Skeletal muscle tissue (tissue), 4 donors: ENCODE measurements around the gene TIGD6. TPM values are rescaled to one million over a fixed set of nuclear protein-coding genes. Genes with fewer than 3 reads are reported as not detected.

Source experiments
- H3K27ac ChIP-seq: one replicate; pipeline ENCODE4 v1.7.0; 2013; ENCODE audit warnings: mild to moderate bottlenecking, low read depth, low read length, inconsistent platforms
- H3K27me3 ChIP-seq, 3 donors: one replicate each; pipeline ENCODE4 v1.7.0; 2013; ENCODE audit warnings: low read length in 3 of 3; ENCODE audit not compliant: control insufficient read depth in 3 of 3, insufficient read depth in 3 of 3
- H3K36me3 ChIP-seq, 3 donors: one replicate each; pipeline ENCODE4 v1.7.0; 2013; ENCODE audit warnings: low read length in 3 of 3; ENCODE audit not compliant: control insufficient read depth in 3 of 3, insufficient read depth in 3 of 3
- H3K4me1 ChIP-seq, 3 donors: one replicate each; pipeline ENCODE4 v1.7.0; 2013; ENCODE audit warnings: low read length in 3 of 3, mild to moderate bottlenecking in 3 of 3; ENCODE audit not compliant: control insufficient read depth in 3 of 3, insufficient read depth in 3 of 3
- H3K4me3 ChIP-seq, 3 donors: one replicate each; pipeline ENCODE4 v1.7.0; 2013; ENCODE audit warnings: low read length in 3 of 3
- H3K9ac ChIP-seq, 3 donors: one replicate each; pipeline ENCODE4 v1.7.0; 2013; ENCODE audit warnings: low read length in 3 of 3, mild to moderate bottlenecking in 3 of 3, moderate library complexity in 2 of 3, low read depth in 1 of 3
- H3K9me3 ChIP-seq, 3 donors: one replicate each; pipeline ENCODE4 v1.7.0; 2013; ENCODE audit warnings: low read length in 3 of 3; ENCODE audit not compliant: control insufficient read depth in 3 of 3
- total RNA-seq: library from RNA; depleted of rRNA; stranded (reverse); fragments of >200 nt; gene quantifications from one replicate; pipeline ENCODE4 v1.2.3, GENCODE V29; 2014
- donor health status: Osteomylitis.

TIGD6 gene
- total RNA-seq = 6.3 TPM

DNA sequence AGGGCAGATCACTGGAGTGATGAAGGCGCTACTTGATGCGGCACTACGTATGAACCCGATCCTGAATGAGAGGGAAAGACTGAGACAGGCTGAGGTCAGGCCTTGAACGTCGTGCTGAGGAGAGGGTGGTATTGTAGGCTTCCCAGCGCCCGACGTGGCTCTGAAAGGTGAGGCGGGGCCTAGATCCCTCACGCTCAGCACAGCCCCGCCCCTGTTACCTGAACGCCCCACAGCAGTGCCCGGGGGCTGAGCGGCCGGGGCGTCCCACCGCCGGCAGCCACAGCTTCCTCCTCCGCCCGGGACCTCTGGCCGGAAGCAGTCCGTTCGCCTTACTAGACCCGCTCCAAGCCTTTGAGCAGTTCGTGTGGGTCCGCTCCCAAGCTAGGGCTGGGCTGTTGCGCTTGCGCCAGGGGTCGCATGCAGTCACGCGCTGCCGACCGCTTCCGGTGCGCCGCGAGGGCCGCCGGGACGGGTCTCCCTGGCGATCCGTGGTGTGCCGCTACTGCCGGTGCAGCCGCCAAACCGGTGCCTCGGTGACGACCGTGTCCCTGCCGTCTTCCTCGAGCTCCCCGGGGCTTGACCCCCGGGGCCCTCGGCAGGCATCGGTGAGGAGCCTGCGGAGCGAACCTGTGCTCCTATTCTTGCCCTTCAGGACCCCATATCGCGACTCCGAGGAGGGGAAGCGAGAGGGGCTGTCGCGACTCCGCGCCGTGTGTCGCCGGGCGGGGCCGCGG, at the start of gene TIGD6, which contains the start of gene HMGXB3:
TSS of gene TIGD6 (minus strand) at position 399 of the 734 bp plus-strand sequence. CDS start 4,306 bp downstream, outside the sequence.
TSS of gene HMGXB3 (plus strand) at position 484 of the 734 bp plus-strand sequence. CDS start 4,114 bp downstream, outside the sequence.
- H3K9ac ChIP-seq = peak within 1 kb of the TSS; percentile 78 to 99 (median 97)
- H3K27ac ChIP-seq = peak within 1 kb of the TSS; percentile 92
- peak within 1 kb of the TSS; percentile 83 to 100 (median 95) for H3K4me3 ChIP-seq
- H3K36me3 ChIP-seq = peaks cover 6 to 19% (median 6%) of the 10 kb centered on the region in 3 donors
- H3K9me3 ChIP-seq = no peaks in the 10 kb centered on the region
- peaks cover 28 to 36% (median 34%) of the 10 kb centered on the region in 3 donors for H3K4me1 ChIP-seq
- H3K27me3 ChIP-seq = no peaks in the 10 kb centered on the region

DNA sequence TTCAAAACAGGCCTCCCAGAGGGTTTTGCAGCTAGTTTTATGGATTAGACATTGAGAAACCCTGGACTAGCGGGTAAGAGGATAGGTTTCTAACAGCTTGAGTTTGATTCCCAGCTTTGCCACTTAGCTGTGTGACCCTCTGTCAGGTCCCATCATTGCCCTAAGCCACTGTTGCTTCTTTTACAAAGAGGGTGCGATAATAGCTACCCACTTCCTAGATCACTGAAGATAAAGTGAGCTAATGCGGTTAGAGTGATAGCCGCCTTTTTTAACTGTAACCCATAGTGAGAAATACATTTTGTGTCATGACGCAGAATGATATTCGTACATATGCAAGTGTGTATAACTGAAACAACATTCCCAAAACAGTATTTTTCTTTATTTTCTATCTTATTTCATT, 45.6 kb upstream of the TIGD6 start:
- Histone ChIP-seq H3K27me3 (no peaks in the 10 kb centered on the region), H3K36me3 (peaks cover 54 to 73% (median 64%) of the 10 kb centered on the region in 3 donors), H3K4me3 (no peak overlapping the region), H3K27ac (no peak overlapping the region), H3K4me1 (peaks cover 27 to 30% (median 27%) of the 10 kb centered on the region in 3 donors), H3K9ac (no peak overlapping the region), H3K9me3 (no peaks in the 10 kb centered on the region)

DNA sequence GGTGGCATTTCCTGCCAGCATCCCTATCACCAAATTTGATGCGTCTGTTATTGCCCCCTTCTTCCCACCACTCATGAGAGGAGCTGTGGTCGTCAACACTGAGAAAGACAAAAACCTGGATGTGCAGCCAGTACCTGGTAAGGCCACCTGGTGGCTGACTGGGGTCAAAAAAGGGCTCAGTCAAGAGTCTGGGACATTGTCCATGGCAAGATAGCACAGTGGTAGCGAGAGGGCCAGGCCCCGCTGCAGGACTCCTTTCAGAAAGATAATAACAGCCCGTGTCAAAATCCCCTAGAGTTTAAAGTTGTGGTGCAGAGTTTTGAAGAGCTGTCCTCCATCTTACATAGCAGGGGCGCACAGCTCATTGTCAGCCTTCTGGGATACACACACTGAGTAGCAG, 45.1 kb upstream of the TIGD6 start:
- no peaks in the 10 kb centered on the region for H3K9me3 ChIP-seq
- no peak overlapping the region for H3K9ac ChIP-seq
- H3K4me1 ChIP-seq = peaks cover 27 to 30% (median 27%) of the 10 kb centered on the region in 3 donors
- H3K27me3 ChIP-seq = no peaks in the 10 kb centered on the region
- H3K27ac ChIP-seq = no peak overlapping the region
- H3K36me3 ChIP-seq = peaks cover 54 to 73% (median 64%) of the 10 kb centered on the region in 3 donors
- no peak overlapping the region for H3K4me3 ChIP-seq

DNA sequence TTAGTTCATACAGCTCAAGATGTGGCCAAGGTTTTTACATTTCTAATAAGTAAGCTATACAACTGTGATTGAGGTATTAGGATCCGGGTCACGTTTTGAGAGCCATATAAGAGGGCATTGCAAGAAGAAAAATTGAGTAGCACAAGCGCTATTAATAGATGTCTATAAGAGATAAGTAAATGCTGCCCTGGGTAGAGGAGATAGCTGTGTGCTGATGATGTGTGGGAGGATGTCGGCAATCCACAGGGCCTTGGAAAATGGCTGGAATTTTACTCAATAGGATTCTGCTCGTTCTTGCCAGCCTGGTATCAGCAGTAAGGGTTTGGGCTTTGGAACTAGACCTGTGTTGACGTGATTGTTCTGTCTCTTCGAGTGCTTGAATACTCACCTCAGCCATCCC, 44.3 kb upstream of the TIGD6 start:
- peaks cover 27 to 30% (median 27%) of the 10 kb centered on the region in 3 donors for H3K4me1 ChIP-seq
- no peaks in the 10 kb centered on the region for H3K27me3 ChIP-seq
- H3K4me3 ChIP-seq = no peak overlapping the region
- H3K9ac ChIP-seq = no peak overlapping the region
- H3K9me3 ChIP-seq = no peaks in the 10 kb centered on the region
- H3K27ac ChIP-seq = no peak overlapping the region
- H3K36me3 ChIP-seq = peaks cover 48 to 70% (median 62%) of the 10 kb centered on the region in 3 donors

DNA sequence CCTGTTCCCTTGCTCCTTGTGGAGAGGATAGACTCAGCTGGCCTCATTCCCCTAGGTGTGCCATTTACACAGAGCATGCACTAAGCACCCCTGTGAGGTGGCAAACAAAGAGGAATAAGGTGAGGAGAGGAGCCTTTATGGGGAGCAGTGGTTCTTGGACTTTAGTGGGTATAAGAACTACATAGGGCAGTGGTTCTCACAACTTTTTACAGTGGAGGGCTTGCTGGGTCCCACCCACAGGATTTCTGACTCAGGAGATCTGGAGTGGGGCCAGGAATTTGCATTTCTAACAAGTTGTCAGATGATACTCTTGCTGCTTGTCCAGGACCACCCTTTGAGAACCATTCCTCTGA, 43.9 kb upstream of the TIGD6 start:
- H3K27ac ChIP-seq = peak overlapping the region; percentile 66
- peaks cover 27 to 30% (median 27%) of the 10 kb centered on the region in 3 donors for H3K4me1 ChIP-seq
- no peaks in the 10 kb centered on the region for H3K9me3 ChIP-seq
- H3K27me3 ChIP-seq = no peaks in the 10 kb centered on the region
- H3K4me3 ChIP-seq = no peak overlapping the region
- H3K36me3 ChIP-seq = peaks cover 44 to 67% (median 59%) of the 10 kb centered on the region in 3 donors
- H3K9ac ChIP-seq = no peak overlapping the region

DNA sequence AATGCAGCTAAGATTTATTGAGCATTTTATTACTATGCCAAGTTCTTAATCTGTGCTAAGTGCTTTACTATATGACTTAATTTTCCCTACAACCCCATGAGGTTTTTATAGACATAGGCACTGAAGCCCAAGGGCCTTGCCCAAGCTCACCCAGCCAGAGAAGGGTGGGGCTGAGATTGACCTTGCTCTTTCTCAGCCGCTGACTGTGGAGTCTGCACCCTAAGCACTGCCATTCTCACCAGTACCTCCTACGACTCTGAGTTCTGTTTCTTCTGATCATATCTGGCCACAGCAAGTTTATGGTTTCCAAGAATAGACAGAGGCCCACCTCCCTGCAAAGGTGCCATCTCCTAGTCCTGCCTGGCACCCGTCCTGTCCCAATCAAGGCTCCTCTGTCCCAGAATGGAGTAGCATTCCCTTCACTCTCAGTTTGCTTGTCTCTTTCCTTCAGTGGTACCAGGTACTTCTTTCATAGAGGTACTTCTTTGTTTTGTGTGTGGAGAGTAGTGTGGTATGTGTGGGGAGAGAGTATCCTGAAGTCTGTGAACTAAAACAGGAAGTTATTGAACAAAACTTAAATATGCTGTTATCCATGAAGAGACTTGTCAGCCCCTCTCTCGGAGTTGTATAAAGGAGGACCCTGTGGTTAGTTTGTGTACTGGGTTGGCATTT, 43.3 kb upstream of the TIGD6 start:
- Histone ChIP-seq H3K4me3 (no peak overlapping the region), H3K9me3 (no peaks in the 10 kb centered on the region), H3K27ac (peak overlapping the region; percentile 66), H3K27me3 (no peaks in the 10 kb centered on the region), H3K36me3 (peaks cover 42 to 61% (median 59%) of the 10 kb centered on the region in 3 donors), H3K9ac (no peak overlapping the region), H3K4me1 (peaks cover 27 to 30% (median 27%) of the 10 kb centered on the region in 3 donors)

DNA sequence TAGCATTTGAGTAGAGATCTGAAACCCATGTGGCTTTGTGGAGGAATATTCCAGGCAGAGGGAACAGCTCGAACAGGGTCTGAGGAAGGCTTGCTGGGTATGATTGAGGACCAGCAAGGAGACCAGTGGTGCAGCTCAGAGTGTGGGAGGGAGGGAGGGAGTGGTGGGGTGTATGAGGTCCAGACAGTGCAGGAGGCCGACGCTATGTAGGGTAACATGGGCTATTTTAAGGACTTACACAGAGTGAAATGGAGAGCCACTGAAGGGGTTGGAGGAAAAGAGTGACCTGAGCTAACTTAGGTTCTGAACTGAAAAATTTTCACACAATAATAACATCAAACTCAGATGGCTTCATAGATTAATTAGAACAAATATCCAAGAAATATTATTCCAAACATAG, 42.0 kb upstream of the TIGD6 start:
- H3K4me3 ChIP-seq = peak overlapping the region in 1 of 3 donors; percentile 3
- peaks cover 27 to 30% (median 29%) of the 10 kb centered on the region in 3 donors for H3K4me1 ChIP-seq
- peaks cover 29 to 58% (median 55%) of the 10 kb centered on the region in 3 donors for H3K36me3 ChIP-seq
- H3K27ac ChIP-seq = peak overlapping the region; percentile 59
- H3K9ac ChIP-seq = peak overlapping the region in 2 of 3 donors; percentile 40 to 46
- H3K9me3 ChIP-seq = no peaks in the 10 kb centered on the region
- no peaks in the 10 kb centered on the region for H3K27me3 ChIP-seq

DNA sequence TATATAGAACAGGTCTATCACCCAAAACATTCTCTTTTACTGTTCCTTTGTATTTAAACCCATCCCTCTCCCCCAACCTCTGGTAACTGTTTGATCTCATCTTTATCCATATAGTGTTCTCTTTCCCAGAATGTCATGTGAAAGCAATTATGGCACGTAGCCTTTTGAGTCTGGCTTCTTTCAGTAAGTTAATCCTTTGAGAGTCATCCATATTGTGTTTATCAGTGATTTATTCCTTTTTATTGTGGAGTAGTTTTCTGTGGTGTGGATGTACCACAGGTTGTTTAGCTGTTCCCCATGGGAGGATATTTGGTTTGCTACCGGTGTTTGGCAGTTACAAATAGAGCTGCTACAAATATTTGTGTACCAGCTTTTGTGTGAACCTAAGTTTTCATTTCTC, 38.1 kb upstream of the TIGD6 start:
- H3K4me3 ChIP-seq = no peak overlapping the region
- H3K9me3 ChIP-seq = no peaks in the 10 kb centered on the region
- peaks cover 31 to 69% (median 64%) of the 10 kb centered on the region in 3 donors for H3K36me3 ChIP-seq
- H3K9ac ChIP-seq = no peak overlapping the region
- no peak overlapping the region for H3K27ac ChIP-seq
- peaks cover 21 to 35% (median 31%) of the 10 kb centered on the region in 3 donors for H3K4me1 ChIP-seq
- H3K27me3 ChIP-seq = no peaks in the 10 kb centered on the region

DNA sequence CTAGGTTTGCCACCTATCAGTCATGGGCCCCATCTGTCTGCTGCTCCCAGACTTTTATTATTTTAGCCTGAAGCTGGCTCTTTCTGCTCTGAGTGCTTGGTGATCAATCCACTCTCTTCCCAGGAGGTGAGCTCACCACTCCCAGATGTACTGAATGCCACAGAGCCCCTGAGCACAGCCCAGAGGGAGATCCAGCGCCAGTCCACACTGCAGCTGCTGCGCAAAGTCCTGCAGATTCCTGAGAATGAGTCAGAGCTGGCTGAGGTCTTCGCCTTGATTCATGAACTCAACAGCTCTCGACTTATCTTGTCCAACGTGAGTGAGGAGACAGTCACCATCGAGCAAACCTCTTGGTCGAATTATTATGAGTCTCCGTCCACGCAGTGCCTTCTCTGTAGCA, 36.1 kb upstream of the TIGD6 start:
- Histone ChIP-seq H3K9me3 (no peaks in the 10 kb centered on the region), H3K9ac (no peak overlapping the region), H3K27me3 (no peaks in the 10 kb centered on the region), H3K4me1 (peaks cover 7 to 19% (median 16%) of the 10 kb centered on the region in 3 donors), H3K27ac (peak overlapping the region; percentile 59), H3K4me3 (no peak overlapping the region), H3K36me3 (peaks cover 34 to 83% (median 70%) of the 10 kb centered on the region in 3 donors)
